Adrenal gland (tissue), 5 donors: ENCODE data around the gene KRTAP2-4.

Experiments
- CTCF ChIP-seq, 6 experiments: fragments of 450-650 bp in 4 of 6; fragments of 200-600 bp in 2 of 6; sonication (generic) in 1 of 6; IDR thresholded peaks; 1 replicate in 5 of 6; 2 replicates in 1 of 6; pipeline versions ENCODE4 v1.5.1 to v1.8.0; 2016 to 2021; ENCODE audit warnings: antibody characterized with exemption in 6 of 6, mild to moderate bottlenecking in 2 of 6, moderate library complexity in 1 of 6
- POLR2A ChIP-seq, 2 donors: fragments of 450-650 bp; IDR thresholded peaks; one replicate each; pipeline ENCODE4 v1.6.1; 2017; ENCODE audit warnings: antibody characterized with exemption in 2 of 2, mild to moderate bottlenecking in 2 of 2, moderate library complexity in 1 of 2
- donor health status: DM: no; HTN: no; CAD: no.

GRCh38 chr17:41058741-41059140, 6.9 kb downstream of the KRTAP2-4 start:
- TF ChIP-seq CTCF (IDR thresholded peaks at IDR 0.05), result no peak
- TF ChIP-seq POLR2A (IDR thresholded peaks at IDR 0.05), result no peak
